ENCODE results near the gene FANCC.

FANCC gene

GRCh38 chr9:95115104-95115503, 202.4 kb downstream of the FANCC start:
- DNase-seq, result no peak

GRCh38 chr9:95112436-95113280, 204.9 kb downstream of the FANCC start:
- DNase-seq, result no peak

DNA sequence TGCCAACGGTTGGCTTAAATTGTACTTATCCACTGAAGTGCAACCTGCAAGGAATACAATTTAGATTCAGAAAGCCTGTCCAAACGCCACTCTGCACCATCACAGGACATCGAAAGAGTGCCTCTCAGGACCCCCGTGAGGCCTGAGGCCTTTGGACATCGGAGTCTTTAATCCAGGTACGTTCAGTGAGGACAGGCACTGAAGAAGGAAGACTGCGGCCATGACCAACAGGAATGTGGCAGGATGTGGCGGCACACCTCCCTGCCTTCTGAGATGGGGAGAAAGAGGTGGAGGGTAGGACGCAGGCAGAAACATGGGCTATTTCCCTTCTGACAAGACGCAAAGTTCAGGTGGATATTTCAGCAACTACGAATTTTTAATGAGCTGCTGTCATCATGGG, 205.8 kb downstream of the FANCC start:
- DNase-seq, result no peak

DNA sequence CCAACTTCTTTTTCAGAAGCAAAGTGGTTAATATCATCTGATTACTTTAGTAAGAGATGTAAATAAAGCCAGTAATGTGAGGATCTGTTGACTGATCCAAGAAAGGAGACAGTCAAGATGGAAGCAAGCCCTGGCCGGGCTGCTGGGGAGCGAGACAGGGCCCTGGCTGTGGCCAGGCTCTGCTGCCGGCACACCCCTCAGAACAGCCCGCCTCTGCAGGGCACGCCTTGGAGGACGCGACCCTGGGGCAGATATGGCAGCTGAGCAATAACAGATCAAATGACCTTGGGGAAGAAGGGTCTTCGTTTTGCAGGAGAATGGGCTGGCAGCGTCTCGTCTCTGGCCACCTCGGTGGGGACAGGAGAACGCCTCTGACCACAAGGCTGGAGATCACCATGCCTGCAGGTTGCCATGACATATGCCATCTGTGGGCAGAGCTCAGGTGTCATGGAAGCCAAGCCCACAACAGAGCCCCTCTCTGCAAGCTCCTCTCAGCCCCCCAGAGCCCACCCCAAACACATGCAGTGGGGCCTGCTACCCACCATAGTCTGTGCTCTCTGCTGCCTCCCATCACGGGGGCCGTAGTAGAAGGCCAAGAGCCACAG, 206.5 kb downstream of the FANCC start:
- no peak for DNase-seq

GRCh38 chr9:95109456-95109855, 208.1 kb downstream of the FANCC start:
- DNase-seq, result no peak

GRCh38 chr9:95108777-95109176, 208.7 kb downstream of the FANCC start:
- DNase-seq, result no peak

- DNase-seq, result no peak
These were observed 209.5 kb downstream of the FANCC start for GRCh38 chr9:95107976-95108375.

- DNase-seq, result peak; percentile 93
These were observed 210.3 kb downstream of the FANCC start for GRCh38 chr9:95107001-95107749.

GRCh38 chr9:95105519-95106287, 211.8 kb downstream of the FANCC start:
- DNase-seq, result peak; percentile 81

- DNase-seq, result no peak
These were observed 212.5 kb downstream of the FANCC start for GRCh38 chr9:95104980-95105379.

- no peak for DNase-seq
These were observed 212.9 kb downstream of the FANCC start for GRCh38 chr9:95104581-95104960.

DNA sequence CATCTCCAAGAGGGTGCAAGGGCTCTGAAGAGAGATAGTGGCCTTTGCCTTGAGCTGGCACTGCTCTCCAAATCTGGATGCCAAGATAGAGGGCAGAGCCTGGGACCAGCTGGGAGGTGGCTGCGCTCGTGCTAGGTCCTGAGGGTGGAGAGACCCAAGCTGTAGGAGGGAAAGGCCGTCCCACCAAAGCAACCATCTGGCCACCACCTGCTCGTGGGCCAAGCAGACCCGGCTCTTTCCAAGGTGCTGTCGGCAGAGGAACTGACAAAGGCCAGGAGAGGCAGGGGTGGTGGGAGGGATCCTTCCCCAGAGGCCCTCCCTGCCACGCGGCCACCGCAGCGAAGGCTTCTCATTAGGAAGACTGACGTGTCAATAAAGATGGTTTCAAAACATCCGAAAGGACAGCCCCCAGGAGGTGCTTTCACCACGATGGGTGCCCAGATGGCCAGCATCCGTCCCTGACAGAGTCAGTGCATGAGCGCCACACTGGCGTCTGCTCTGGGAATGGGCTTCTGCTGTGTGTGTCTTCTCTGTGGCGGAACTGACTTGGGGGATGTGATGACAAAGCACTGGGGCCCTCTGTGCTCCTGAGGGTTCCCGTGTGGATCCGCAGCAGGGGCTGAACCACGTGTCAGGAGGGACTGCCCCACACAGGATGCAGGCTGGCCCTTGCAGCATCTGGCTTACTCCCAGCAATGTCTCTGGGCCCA, 213.5 kb downstream of the FANCC start:
- no peak for DNase-seq

- no peak for DNase-seq
These were observed 214.2 kb downstream of the FANCC start for GRCh38 chr9:95103281-95103771.

GRCh38 chr9:95102572-95102971, 214.9 kb downstream of the FANCC start:
- no peak for DNase-seq

GRCh38 chr9:95102001-95102433, 215.5 kb downstream of the FANCC start:
- DNase-seq, result no peak

DNA sequence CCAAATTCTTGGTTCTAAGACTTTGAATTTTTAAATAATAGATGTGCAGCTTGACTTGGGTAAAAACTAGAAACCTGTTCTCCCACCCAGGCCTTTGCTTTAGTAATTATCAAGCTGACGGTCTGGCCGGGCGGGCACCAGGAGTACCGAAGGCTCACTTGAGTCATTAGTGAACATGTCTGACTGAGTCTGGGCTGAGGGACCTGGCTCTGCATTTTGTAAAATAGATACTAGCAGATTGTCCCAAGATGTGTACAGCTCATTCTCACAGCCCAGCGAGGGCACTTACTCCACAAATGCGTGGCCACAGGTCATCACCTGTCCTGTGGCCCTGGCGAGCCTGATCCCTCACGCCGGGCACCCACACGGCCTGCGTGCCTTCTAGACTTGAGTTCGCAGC, 216.2 kb downstream of the FANCC start:
- no peak for DNase-seq

GRCh38 chr9:95100071-95100627, 217.4 kb downstream of the FANCC start:
- no peak for DNase-seq

DNA sequence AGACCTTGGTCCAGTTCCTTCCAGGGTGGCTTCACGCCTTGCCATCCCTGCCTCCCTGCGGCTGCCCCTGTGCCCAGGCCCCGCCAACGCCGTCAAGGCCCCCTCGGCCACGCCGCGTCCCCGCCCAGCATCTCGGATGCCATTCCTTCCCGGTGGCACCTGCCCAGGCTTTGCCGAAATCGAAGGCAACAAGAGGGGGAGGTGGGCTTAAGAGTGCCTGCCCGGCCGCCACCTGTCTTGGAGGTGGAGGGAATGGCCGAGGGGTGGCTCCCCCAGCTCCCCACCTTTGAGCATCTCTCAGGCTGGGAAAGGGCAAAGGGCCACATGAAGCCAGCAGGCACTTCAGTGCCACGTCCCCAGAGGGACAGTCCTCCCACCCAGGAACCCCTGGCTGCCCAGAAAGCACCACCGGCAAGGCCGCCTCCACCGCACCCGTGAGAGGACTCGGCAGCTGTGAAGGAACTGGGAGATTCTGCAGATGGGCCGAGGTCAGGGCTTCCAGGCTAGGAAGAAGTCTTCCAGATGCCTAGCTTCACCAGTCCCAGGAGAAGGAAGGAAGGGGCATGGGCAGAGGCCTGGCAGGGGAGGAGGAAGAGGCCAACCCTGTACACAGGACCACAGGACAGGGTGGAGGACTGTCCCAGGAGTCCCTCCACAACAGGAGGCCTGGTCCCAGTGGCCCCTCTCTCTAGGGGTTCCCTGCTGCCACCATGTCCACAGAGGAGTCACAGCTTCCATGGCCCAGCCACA, 218.0 kb downstream of the FANCC start:
- DNase-seq, result no peak

DNA sequence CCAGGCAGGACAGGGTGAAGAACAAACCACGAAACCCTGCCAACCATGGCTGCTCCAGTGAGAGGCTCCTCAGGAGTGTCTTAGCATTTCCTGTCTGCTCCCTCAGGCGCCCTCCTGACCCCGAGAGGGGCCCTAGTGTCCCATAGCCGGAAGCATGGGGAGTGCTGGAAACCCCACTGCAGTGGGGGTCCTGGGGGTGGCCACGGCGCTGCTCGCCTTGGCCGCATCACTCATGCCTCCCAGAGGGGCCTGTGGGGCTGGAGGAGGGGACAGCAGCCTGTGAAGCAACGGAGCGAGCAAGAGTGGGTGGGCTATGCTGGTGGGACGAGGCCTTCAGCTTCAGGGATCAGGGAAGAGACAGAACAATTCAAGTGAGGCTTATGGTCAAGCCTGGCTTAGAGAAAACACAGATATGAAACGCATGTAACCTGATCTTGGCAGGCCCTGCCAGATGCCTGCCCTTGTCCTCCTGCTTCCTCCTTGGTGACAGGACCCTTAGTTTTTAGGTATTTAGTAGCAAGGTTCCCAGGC, 219.1 kb downstream of the FANCC start:
- DNase-seq, result no peak

DNA sequence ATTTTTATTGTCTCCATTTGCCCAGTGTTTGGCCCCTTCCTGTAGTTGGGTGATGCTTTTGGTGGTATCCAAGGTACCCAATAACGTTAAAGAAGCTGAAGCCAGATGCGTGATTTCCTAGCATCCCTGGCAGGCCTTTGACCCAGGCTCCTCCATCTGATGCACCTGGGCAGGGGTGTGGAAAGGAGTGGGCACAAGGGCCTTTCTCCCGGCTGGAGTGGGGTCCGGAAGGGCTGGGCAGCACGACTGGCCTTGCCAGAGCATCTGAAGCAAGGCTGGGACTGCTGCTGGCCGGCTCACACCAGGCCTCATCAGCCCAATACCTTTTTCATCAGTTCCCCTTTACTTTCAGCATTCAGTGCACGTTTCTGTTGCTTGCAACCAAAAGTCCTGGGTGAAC, 220.2 kb downstream of the FANCC start:
- DNase-seq, result no peak

- no peak for DNase-seq
These were observed 220.7 kb downstream of the FANCC start for GRCh38 chr9:95096807-95097206.
